HCT116 (cell line): ENCODE data around the gene FGF3. TPM values are rescaled to one million over a fixed set of nuclear protein-coding genes. Genes with fewer than 3 reads are reported as not detected.

Source experiments
- ATAC-seq: fragments of 200-7000 bp; cut with Tn5 transposase; 2 replicates; pipeline ENCODE4 v1.9.1; 2020; ENCODE audit warnings: mild to moderate bottlenecking, moderate library complexity
- BruUV-seq: library from RNA; stranded (reverse); fragments of 400-500 nt; replicated peaks from 2 replicates; lab custom pipeline; 2021; lab: Mats Ljungman, UMichigan
- CTCF ChIA-PET: fragments of 300-600 bp; sonication (Branson Sonifier 250); formaldehyde crosslinking; loops from one replicate; lab custom pipeline; 2021; ENCODE audit warnings: antibody characterized with exemption; lab: Charles Lee
- POLR2A ChIA-PET: fragments of 300-600, 350-600 bp; sonication (Branson Sonifier 250); formaldehyde crosslinking; loops from one replicate; lab custom pipeline; 2021; ENCODE audit warnings: antibody characterized with exemption; lab: Charles Lee
- RAD21 ChIA-PET, 2 experiments: fragments of 300-600 bp; sonication (Branson Sonifier 250); formaldehyde crosslinking; loops; one replicate each; lab custom pipeline; 2023; ENCODE audit warnings: low total read pairs in 2 of 2; ENCODE audit not compliant: uncharacterized antibody in 2 of 2, unreplicated experiment in 2 of 2, low non-redundant PET in 1 of 2; lab: Charles Lee
- DNase-seq: peaks from one replicate; pipeline ENCODE4 v3.0.0-alpha.2; 2010; ENCODE audit warnings: low read depth, low spot score
- H2AFZ ChIP-seq: fragments of 200-600 bp; shearing (Covaris generic), sonication (generic); 2 replicates; pipeline ENCODE4 v1.6.1; 2017; ENCODE audit warnings: low read depth, mixed run types, mixed read lengths, antibody characterized with exemption, low read length; ENCODE audit not compliant: poor library complexity, severe bottlenecking
- H3K27ac ChIP-seq: 2 replicates; pipeline ENCODE4 v1.5.1; 2012; ENCODE audit warnings: low read depth, low read length
- H3K27me3 ChIP-seq: fragments of 200-600 bp; sonication (generic); 2 replicates; pipeline ENCODE4 v1.6.1; 2016; ENCODE audit warnings: mixed run types, low read length, mixed read lengths; ENCODE audit not compliant: insufficient read depth
- H3K36me3 ChIP-seq, 2 experiments: fragments of 200-500 bp in 1 of 2; fragments of 200-600 bp in 1 of 2; sonication (Bioruptor generic) in 1 of 2; sonication (generic) in 1 of 2; 2 replicates each; pipeline versions ENCODE4 v1.5.1 to v1.6.1; 2014 to 2016; ENCODE audit warnings: low read length in 2 of 2, inconsistent platforms in 1 of 2, mixed read lengths in 1 of 2, mixed run types in 1 of 2; ENCODE audit not compliant: insufficient read depth in 2 of 2, control insufficient read depth in 1 of 2
- H3K4me1 ChIP-seq, 2 experiments: fragments of 200-600 bp in 1 of 2; sonication (generic) in 1 of 2; 2 replicates each; pipeline versions ENCODE4 v1.5.1 to v1.6.1; 2012 to 2017; ENCODE audit warnings: low read length in 2 of 2, inconsistent platforms in 1 of 2, mild to moderate bottlenecking in 1 of 2, mixed read lengths in 1 of 2, mixed run types in 1 of 2, moderate library complexity in 1 of 2; ENCODE audit not compliant: insufficient read depth in 2 of 2, control insufficient read depth in 1 of 2
- H3K4me2 ChIP-seq: fragments of 200-600 bp; sonication (generic); 2 replicates; pipeline ENCODE4 v1.6.1; 2017; ENCODE audit warnings: mixed run types, low read length, mixed read lengths
- H3K4me3 ChIP-seq, 2 experiments: fragments of 200-600 bp in 1 of 2; sonication (generic) in 1 of 2; replicated peaks in 1 of 2; 2 replicates each; pipeline ENCODE4 v1.5.1; 2011 to 2016; ENCODE audit warnings: low read length in 2 of 2, control low read depth in 1 of 2, low read depth in 1 of 2, mild to moderate bottlenecking in 1 of 2, mixed read lengths in 1 of 2, mixed run types in 1 of 2
- H3K79me2 ChIP-seq: fragments of 200-600 bp; sonication (generic); 2 replicates; pipeline ENCODE4 v1.6.1; 2017; ENCODE audit warnings: mild to moderate bottlenecking, mixed run types, low read length, moderate library complexity, mixed read lengths; ENCODE audit not compliant: insufficient read depth
- H3K9ac ChIP-seq: fragments of 200-600 bp; sonication (generic); 2 replicates; pipeline ENCODE4 v1.6.1; 2016; ENCODE audit warnings: low read length, mixed read lengths
- H3K9me2 ChIP-seq: fragments of 200-600 bp; sonication (generic), shearing (Covaris generic); 2 replicates; pipeline ENCODE4 v1.6.1; 2017; ENCODE audit warnings: mixed run types, mild to moderate bottlenecking, moderate library complexity; ENCODE audit not compliant: insufficient read depth
- H3K9me3 ChIP-seq, 2 experiments: fragments of 200-500 bp in 1 of 2; fragments of 200-600 bp in 1 of 2; sonication (Bioruptor generic) in 1 of 2; sonication (generic) in 1 of 2; 2 replicates each; pipeline ENCODE4 v1.6.1; 2014 to 2017; ENCODE audit warnings: low read length in 2 of 2, mixed read lengths in 2 of 2, inconsistent platforms in 1 of 2, low read depth in 1 of 2, mild to moderate bottlenecking in 1 of 2, mixed run types in 1 of 2, moderate library complexity in 1 of 2; ENCODE audit not compliant: control insufficient read depth in 1 of 2, insufficient read depth in 1 of 2
- H4K20me1 ChIP-seq: fragments of 200-600 bp; sonication (generic), shearing (Covaris generic); 2 replicates; pipeline ENCODE4 v1.6.1; 2017; ENCODE audit warnings: mixed run types, mild to moderate bottlenecking, moderate library complexity; ENCODE audit not compliant: insufficient read depth
- CBX3 ChIP-seq: IDR thresholded peaks from 2 replicates; pipeline ENCODE4 v1.6.1; 2012; ENCODE audit warnings: low read depth
- CTCF ChIP-seq, 3 experiments: fragments of 200-600 bp in 1 of 3; sonication (generic) in 1 of 3; IDR thresholded peaks in 2 of 3; conservative IDR thresholded peaks in 1 of 3; 2 replicates each; pipeline ENCODE4 v1.5.1; 2012 to 2017; ENCODE audit warnings: low read depth in 2 of 3, low read length in 2 of 3, antibody characterized with exemption in 1 of 3, borderline replicate concordance in 1 of 3, control low read depth in 1 of 3, mild to moderate bottlenecking in 1 of 3, mixed read lengths in 1 of 3, mixed run types in 1 of 3, moderate library complexity in 1 of 3; ENCODE audit not compliant: insufficient read depth in 1 of 3
- ELF1 ChIP-seq: IDR thresholded peaks from 2 replicates; pipeline ENCODE4 v1.6.1; 2012; ENCODE audit warnings: low read depth, borderline replicate concordance
- EZH2 ChIP-seq: fragments of 200-600 bp; sonication (generic); IDR thresholded peaks from 2 replicates; pipeline ENCODE4 v1.6.1; 2017; ENCODE audit warnings: antibody characterized with exemption, mixed run types
- EZH2phosphoT487 ChIP-seq: fragments of 200-600 bp; IDR thresholded peaks from 2 replicates; pipeline ENCODE4 v1.6.1; 2018; ENCODE audit warnings: antibody characterized with exemption, borderline replicate concordance
- FOSL1 ChIP-seq: IDR thresholded peaks from 2 replicates; pipeline ENCODE4 v1.6.1; 2012; ENCODE audit warnings: low read depth
- JUND ChIP-seq: IDR thresholded peaks from 2 replicates; pipeline ENCODE4 v1.6.1; 2012
- POLR2AphosphoS5 ChIP-seq: IDR thresholded peaks from 2 replicates; pipeline ENCODE4 v1.6.1; 2011; ENCODE audit warnings: mild to moderate bottlenecking, low read depth, low read length, moderate library complexity
- RAD21 ChIP-seq: IDR thresholded peaks from 2 replicates; pipeline ENCODE4 v1.6.1; 2012; ENCODE audit warnings: low read depth, mild to moderate bottlenecking
- SIN3A ChIP-seq: IDR thresholded peaks from 2 replicates; pipeline ENCODE4 v1.6.1; 2012; ENCODE audit warnings: low read depth
- SRF ChIP-seq: IDR thresholded peaks from 2 replicates; pipeline ENCODE4 v1.6.1; 2012; ENCODE audit warnings: low read depth
- TCF7L2 ChIP-seq: IDR thresholded peaks from 2 replicates; pipeline ENCODE4 v1.7.0; 2011; ENCODE audit warnings: borderline replicate concordance, inconsistent platforms; ENCODE audit not compliant: insufficient read depth, insufficient read length; ENCODE audit errors: extremely low read depth
- ZBTB33 ChIP-seq: IDR thresholded peaks from 2 replicates; pipeline ENCODE4 v1.6.1; 2011; ENCODE audit warnings: mild to moderate bottlenecking, low read length, moderate library complexity; ENCODE audit not compliant: insufficient replicate concordance; ENCODE audit errors: extremely low read depth
- ZNF274 ChIP-seq: fragments of 200-500 bp; sonication (Bioruptor generic); IDR thresholded peaks from 2 replicates; pipeline ENCODE4 v1.6.1; 2014; ENCODE audit warnings: mild to moderate bottlenecking, low read depth, low read length, inconsistent platforms
- intact Hi-C: fragments of 100-400 bp; cut with micrococcal nuclease; formaldehyde crosslinking; loops from 2 replicates; pipeline ENCODE4 v1.10.0; 2022
- total RNA-seq: library from RNA; stranded (reverse); gene quantifications from one replicate; pipeline ENCODE4 v1.2.1, GENCODE V29; 2021; ENCODE audit not compliant: unreplicated experiment

Gene FGF3
- total RNA-seq, 1 experiment from 2014 or later, result not detected

- BruUV-seq, result no TSS peak
- no peak for DNase-seq
Observed at GRCh38 chr11:69807106-69807815, 12.0 kb downstream of the FGF3 start.

More at GRCh38 chr11:69807106-69807815, 12.0 kb downstream of the FGF3 start:
- intact Hi-C loops, result no loop called here
- ChIA-PET RAD21 (no interaction called here), POLR2A (no interaction called here), CTCF (no interaction called here)
- Histone ChIP-seq H3K4me1 (peaks cover 0 to 7% of the 10 kb centered on the region in 2 experiments; a peak in 2 of 4 replicates), H3K9ac (no peak overlapping the region), H3K27me3 (no peaks in the 10 kb centered on the region), H3K36me3 (no peaks in the 10 kb centered on the region), H3K4me2 (no peak overlapping the region), H3K79me2 (no peaks in the 10 kb centered on the region), H3K4me3 (no peak overlapping the region), H3K27ac (no peak overlapping the region), H4K20me1 (no peaks in the 10 kb centered on the region), H3K9me2 (no peaks in the 10 kb centered on the region), H2AFZ (no peak overlapping the region), H3K9me3 (no peaks in the 10 kb centered on the region)
- TF ChIP-seq POLR2AphosphoS5, result no peak
- no peak for TF ChIP-seq ZBTB33
- no peak for TF ChIP-seq CBX3
- no peak for TF ChIP-seq SRF
- no peak for TF ChIP-seq RAD21
- TF ChIP-seq ZNF274, result no peak
- no peak for TF ChIP-seq EZH2phosphoT487
- no peak for TF ChIP-seq CTCF (IDR thresholded peaks at IDR 0.05 in 2 of 3, conservative IDR thresholded peaks at IDR 0.05 in 1 of 3; ENCODE audit: borderline replicate concordance in 1 of 3, insufficient read depth in 1 of 3, low read depth in 2 of 3, low read length in 2 of 3)
- no peak for TF ChIP-seq EZH2
- TF ChIP-seq FOSL1, result no peak
- TF ChIP-seq TCF7L2, result no peak
- no peak for TF ChIP-seq JUND
- TF ChIP-seq SIN3A, result no peak
- TF ChIP-seq ELF1, result no peak
- no peak for ATAC-seq
